CD4-positive, alpha-beta T cell treated with Interleukin-17A for 4 hours (primary cell): ENCODE data around the gene MCTP2.
A peak's percentile ranks its signal among the peaks of the same experiment; 100 is the strongest.

Experiments
- DNase-seq: peaks from one replicate; pipeline ENCODE4 v3.0.0-alpha.2; 2020; ENCODE audit warnings: mixed read lengths

Gene MCTP2, protein sequence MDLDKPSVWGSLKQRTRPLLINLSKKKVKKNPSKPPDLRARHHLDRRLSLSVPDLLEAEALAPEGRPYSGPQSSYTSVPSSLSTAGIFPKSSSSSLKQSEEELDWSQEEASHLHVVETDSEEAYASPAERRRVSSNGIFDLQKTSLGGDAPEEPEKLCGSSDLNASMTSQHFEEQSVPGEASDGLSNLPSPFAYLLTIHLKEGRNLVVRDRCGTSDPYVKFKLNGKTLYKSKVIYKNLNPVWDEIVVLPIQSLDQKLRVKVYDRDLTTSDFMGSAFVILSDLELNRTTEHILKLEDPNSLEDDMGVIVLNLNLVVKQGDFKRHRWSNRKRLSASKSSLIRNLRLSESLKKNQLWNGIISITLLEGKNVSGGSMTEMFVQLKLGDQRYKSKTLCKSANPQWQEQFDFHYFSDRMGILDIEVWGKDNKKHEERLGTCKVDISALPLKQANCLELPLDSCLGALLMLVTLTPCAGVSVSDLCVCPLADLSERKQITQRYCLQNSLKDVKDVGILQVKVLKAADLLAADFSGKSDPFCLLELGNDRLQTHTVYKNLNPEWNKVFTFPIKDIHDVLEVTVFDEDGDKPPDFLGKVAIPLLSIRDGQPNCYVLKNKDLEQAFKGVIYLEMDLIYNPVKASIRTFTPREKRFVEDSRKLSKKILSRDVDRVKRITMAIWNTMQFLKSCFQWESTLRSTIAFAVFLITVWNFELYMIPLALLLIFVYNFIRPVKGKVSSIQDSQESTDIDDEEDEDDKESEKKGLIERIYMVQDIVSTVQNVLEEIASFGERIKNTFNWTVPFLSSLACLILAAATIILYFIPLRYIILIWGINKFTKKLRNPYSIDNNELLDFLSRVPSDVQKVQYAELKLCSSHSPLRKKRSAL

DNA sequence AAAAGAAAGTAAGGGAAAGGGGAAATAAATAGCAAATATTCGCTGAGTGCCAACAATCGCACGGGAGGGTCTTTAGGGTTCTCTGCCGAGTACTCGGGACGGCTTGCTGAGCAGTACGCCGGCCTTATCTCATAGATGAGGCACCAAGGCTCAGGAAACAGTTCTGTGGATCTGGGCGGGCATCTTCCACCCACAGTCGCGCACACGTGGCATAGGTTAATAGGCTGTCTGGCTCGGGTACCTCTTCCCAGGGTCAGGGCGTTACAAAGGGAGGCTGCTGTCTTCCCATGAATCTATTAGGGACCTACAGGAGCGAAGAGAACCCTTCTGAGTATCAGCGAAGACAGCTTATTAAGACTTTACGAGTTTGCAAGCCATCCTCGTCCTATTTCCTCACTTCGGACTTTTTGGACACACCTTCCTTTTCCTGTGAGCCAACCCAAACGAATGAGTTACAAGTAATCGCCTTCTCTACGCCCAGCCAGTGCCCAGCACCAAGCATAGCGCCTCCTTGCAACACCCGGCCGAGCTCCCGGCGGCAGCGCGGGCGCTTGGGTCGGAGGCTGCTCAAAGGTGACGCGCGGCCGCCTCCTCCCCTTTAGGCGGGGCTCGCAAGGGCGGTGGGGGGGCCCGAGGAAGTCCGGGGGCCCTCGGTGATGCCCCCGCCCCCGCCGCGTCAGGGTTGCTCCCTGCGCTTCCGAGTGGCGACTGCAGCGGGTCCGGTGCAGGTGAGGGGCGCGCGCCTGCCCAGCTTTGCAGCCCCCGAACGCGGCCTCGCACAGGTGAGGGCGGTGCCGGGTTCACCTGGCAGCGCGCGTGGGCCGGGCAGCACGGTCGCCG is at the start of gene MCTP2:
Gene MCTP2 (plus strand): TSS at position 679 of the 840 bp plus-strand sequence. CDS start 66,705 bp downstream, outside the sequence.
- peak; percentile 87 for DNase-seq

DNA sequence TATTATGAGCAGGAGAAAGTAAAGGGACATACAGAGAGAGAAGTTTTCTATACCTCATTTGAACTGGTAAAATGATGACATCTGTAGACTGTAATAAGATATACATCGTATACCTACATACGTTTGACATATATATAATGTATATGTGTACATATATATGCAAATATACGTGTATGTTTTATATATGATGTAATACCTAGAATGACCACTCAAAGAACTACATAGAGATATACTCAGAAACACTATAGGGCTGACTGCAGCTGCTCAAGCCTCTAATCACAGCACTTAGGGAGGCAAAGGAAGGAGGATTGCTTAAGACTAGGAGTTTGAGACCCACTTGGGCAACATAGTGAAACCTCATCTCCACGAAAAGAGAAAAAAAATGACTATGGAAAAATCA is 48.5 kb upstream of the MCTP2 start:
- no peak for DNase-seq

DNA sequence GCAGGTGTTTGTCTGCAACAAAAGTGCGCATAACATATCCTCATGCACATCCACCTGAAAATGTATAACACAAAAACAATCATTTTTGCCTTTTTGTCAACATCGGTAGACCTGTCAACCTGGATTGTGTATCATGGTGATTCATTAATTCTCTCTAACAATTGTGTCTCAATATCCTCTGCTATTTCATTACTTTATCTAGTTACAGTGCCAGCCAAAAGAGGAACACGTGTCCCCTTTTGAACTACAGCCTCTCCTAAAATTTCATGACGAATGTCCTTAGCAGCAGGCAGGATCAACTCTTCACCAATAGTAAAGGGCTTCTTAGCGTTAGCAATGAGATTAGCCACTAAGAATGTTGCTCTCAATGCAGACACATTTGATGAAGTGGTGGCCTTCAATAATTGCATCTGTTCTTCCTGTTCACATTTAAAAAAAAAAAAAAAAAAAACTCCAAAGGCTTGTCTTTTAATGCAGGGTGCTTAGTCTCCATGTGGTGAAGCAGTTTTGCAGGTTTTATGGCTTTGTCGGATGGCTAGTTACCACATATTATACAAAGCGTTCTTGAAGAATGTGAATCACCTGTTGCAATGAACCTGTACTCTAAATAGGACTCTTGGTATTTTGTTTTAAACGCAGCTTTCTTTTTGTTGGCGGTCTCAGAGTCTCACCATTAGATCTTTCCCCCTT is 45.7 kb upstream of the MCTP2 start:
- DNase-seq, result no peak

DNA sequence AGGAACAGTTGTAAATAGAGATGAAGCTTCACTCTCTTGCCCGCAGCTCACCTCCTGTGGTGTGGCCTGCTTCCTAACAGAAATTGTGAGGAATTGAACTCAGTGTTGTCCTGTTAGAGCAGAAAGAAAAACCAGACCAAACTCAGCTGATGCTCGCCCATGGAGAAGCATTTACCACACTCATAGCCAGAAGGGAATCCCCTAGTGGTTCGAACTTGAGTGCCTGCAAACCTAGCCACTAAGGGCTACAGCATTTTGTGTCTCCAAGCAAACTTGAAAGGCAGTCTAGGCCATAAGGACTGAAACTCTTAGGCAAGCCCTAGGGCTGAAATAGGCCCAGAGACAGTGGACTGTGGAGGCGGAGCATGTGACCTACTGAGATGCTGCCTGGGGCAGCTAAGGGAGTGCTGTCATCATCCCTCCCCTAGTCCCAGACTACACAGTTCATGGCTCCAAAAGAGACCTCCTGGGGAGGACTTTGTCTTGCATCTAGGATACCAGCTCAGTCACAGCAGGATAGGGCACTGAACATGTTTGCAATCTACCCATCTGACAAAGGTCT is 44.5 kb upstream of the MCTP2 start:
- DNase-seq, result no peak

DNA sequence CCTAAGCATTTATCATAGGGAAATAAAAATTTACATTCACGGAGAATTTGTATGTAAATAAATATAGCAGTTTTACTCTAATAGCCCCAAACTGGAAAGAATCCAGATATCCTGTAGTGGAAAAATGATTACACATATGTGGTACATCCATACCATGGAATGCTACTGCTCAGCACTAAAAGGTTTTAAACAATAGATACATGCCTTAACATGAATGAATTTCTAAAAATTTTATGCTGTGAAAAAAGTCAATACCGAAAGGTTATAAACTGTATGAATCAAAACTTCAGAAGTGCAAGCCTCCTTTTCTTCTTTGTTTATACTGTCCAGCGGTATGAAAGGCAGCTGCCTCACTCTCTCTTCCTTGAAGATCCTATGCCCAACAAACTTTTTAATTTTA is 37.5 kb upstream of the MCTP2 start:
- no peak for DNase-seq

DNA sequence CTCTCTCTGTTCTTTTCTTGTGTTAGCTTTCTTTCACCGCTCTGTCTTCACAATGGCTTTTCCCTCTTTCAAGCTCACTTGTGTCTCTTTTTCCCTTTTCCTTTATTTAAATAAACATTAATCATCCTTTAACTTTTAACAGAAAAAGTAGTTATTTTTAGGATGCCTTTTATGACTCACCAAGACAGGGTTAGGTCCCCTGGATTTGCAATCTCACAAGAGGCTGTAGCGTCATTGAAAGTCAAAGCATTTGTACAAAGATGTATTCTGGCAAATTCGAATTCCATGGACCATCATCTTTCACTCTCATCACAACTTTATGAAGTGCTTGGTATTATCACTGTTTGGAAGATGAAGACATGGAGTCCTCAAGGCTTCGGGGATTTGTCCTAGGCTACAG is 34.8 kb upstream of the MCTP2 start:
- DNase-seq, result no peak

DNA sequence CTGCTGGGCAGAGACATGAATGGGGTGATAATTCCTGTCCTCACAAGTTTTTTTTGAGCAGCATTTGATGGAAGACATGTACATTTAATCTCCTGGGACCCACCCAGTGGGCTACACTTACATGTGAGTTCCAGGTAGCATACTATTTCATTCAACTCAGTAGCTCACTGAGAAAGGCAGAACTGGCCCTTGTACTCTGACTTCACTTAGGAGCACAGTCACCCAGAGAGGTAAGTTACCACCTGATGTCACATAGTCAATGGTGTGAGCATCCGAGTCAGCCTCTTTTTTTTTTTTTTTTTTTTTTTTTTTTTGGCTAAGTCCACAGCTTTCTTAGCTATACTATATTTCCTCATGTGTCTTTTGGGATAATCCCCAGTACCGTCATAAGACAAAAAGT is 32.7 kb upstream of the MCTP2 start:
- no peak for DNase-seq

DNA sequence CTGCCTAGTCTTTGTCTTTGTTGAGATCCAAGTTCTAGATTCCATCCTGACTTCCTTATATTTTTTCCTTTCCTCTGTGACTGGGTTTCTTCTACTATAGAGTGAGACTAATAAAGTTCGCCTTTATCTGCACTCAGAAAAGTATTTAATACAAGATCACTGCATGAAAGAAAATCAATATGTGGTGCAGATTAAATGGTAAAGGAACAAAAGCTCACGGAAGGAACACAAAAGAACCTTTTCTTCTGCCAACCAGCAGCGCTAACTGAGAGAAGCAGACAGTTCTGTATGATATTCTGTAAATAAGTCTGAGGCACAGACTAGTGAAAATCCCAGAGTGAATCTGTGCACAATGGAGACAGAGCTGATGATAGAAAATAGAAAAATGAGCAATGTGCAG is 31.6 kb upstream of the MCTP2 start:
- DNase-seq, result no peak

DNA sequence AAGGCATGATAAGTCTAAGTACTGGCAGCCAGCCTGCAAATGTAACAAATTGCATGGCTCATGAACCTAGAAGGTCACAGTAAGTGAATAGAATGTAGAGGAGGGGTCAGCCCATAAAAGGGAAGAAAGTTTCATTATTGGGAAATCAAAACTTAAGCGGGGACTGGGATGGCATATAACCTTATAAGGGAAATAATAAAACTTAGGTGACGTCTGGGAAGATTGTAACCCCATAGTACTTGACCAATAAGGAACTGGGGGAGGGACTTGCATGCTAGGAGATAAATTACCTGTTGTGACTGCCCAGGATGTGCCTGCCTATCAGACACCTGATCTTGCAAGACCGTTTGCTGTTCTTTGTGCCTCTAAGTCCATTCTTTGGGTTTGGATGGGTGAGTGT is 28.1 kb upstream of the MCTP2 start:
- DNase-seq, result no peak

DNA sequence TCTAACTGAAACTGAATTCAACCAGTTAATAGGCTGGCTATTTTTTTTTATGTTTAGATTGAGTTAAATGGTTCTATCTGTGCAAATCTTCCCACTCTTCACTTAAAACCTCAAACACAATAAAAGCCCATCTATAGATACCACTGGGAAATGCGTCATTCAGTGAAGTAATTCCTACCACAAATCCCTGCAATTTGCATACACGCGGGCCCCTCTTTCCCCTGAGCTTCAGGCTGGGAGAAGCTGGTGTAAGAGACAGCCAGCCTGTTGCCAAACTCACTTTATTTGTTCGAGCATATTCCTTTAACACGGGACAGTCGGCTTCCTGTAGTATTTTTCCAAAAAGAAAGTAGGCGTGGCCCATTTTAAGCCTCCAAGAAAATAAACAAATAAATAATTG is 26.0 kb upstream of the MCTP2 start:
- DNase-seq, result no peak

DNA sequence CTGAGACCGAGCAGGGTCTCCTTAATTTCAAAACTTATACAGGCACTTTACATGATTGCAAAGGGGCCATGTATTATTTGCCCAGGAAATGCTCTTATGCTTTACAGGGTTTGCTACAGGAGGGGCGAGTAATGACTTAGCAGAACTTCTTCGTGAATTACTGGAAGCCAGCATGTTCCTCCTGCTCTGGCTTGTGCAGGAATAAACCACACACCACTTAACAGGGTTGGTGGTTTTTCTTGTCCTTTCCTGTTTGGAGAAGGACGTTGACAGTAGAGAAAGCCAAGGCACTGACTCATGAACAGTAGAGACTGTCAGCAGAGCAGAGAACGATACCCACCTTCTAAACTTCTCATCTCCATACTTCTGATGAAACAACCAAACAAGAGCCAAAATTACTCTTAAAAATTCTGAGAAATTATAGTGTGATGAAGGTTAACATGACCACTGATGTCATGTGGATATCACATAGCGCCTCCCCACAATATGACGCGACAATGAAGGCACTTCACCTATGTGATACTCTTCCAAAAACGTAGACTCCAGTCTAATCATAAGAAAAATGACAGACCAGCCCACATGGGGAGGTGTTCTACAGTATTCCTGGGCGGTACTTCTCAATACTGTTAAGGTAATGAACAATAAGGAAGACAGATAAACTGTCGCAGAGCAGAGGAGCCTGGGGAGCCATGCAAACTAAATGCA is 24.7 kb upstream of the MCTP2 start:
- no peak for DNase-seq

DNA sequence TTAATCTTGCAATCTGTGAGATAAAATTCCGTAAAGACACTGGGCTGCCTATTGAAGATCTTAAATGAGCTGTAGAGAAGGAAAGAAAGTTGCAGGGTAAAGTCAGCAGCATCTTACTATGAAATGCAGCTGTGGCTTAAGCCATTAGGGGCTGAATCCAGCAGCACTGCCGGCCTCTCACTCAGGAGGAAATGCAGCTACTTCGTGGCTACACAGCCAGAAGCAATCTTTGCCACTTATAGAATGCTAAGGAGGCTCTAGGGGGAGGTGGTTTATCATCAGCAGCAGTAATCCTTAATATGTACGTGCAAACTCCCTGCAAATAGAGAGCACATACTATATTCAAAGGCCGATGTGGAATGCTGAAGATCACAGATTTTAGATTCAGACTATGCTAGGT is 19.1 kb upstream of the MCTP2 start:
- DNase-seq, result no peak

DNA sequence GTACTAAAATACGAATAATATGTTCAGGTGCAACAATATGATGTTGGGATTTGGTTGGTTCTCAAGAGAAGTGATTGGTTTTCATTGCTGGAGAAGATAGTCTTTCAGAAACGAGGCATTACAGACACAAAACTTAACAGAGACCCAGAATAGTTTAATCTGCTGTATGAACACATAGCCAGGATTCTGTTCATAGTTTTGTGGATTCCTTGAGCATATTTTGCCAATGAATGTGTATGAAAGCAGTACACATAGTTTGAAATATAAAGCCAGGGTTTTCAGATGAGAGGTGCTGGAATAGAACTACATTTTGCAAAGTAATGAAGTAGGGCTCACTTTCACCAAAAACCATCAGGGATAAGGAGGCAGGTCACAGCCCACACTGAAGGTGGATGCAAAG is 5.7 kb upstream of the MCTP2 start:
- DNase-seq, result no peak

DNA sequence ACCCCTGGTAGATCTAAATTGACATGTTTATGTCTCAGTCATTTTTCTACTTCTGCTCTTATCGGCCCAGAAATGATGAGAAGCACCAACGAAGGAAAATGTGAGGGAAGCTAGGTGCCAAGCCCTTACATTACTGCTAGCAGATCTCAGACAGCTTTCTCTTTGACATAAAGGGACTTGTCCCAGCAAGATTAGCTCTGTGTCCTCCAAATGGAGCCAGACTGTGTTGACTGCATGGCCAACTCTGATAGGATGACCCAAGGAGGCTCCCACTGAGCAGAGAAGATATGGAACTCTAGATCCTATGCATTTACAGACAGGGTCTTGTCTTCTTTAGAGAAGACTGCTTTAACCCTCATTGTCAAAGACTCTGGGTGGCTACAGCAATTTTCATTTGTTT is 2.8 kb upstream of the MCTP2 start:
- no peak for DNase-seq

DNA sequence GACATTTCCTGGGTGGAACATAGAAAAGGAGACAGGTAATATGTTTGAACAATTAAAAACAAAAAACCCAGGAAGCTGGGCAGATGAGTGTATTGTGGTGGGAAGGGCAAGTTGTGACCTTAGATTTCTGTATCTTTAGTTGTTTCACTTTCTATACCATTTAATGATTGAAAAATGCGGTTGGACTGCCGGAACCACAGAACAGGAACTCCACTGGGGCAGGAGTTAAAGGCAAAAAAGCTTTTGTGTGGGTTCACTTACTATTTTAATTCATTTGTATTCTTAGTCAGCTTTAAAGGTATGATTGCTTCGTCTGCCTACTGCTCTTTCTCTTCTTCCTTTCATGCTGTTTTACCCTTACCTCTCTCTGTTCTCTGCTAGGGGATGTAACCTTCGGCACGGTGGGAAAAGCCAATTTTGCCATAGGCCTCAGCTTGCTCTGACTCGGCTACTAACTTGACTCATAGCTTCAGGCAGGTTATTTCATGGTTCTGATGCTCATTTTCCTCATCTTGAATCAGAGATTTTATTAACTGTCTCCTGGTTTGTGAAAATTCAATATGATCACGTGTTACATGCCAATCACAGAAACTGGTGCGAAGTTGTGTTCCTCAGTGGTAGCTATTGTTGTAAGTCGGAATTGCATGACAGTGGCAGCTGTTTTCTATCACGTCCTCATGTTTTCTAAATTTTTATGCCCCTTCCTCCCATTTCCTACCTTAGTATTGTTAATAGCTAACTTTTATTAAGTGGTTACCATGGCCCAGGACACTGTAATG is 1.6 kb upstream of the MCTP2 start:
- peak; percentile 38 for DNase-seq

DNA sequence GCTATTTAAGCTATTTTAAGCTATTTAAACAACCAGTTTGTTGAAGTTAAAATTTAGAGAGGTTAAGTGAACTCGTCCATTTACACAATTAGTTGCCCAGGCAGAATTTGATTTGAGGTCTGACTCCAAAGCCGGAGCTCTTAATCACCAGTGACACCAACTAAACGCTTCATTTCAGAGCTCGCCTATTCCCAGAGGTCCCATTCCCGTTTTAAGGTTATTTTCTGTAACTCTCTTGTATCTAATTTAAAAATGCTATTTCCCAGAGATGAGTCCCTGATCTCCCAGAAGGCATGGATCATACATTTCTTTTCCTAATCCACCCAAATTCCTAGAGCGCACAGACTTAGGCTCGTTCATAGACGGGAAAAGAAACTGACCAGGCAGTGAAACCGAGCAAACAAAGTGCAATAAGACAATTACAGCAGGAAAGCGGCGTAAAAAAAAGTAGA is 904 bp upstream of the MCTP2 start:
- DNase-seq, result no peak

DNA sequence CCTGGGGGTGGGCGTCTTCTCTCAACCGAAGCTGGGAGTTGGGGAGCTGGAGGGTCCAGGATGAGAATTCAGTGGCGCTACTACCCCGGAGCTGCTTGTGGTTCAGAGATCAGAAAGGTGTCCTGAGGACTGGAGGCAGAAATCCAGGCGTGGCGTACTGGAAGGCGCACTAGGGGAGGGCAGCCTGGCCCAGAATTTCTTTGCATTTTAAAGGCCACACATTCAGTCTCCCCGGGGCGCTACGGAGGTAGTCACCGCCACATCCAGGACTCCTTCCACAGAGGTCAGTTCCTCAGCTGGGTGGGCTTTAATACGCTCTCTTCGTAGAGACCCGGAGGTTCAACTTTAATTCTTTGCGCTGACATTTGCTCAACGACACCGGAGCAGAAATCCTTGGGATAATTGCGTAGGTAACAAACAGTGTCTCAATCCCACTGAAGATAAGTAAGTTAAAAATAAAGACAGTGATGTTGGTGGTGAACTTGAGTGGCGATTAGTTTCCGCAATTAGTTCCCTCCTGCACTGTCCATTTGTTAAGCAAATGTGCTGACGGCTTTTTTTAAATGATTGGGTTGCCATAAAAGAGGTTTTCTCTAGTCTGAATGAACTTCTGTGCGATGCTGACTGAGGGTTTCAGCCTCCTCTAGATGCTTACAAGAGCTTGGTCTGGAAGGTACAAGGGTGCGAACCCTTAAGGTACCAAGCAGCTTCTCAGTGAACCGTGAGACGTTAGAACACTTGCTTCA is 535 bp downstream of the MCTP2 start:
- peak; percentile 27 for DNase-seq

DNA sequence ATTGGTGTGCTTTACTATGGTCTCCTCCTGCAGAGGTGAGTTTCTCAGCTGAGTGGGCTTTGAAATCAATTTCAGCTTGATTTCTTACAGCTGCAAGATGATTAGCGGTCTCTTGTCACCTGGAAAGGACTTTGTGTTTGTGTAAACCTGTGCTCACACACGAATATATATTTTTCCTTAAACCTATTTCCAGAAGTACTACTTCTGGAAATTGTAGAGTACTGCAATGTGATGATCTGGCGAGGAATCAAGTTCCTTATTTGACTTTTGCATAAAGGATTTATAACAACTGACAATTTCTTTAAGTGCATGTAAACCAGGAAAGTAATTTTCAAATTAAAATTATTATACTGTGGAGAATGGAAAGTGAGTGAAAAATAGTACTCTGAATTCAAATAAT is 2.1 kb downstream of the MCTP2 start:
- DNase-seq, result no peak

DNA sequence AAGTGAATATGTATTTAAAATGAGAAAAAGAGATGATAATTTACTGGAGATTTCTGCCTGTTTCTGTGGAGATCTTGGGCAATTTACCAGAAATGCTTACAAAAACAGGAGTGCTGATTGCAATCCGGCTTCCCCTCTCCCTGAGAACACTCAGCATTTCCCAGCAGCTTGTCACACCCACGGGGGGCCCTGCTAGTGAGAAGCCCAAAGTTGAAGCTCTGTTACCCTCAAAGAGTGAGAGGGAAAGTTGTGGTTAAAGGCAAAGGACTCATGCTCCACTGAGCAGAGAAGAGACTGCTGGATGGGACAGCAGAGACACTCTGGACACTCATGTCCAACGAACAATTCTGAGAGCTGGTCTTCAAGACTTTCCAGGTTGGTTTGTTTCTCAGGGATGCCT is 2.9 kb downstream of the MCTP2 start:
- DNase-seq, result no peak

DNA sequence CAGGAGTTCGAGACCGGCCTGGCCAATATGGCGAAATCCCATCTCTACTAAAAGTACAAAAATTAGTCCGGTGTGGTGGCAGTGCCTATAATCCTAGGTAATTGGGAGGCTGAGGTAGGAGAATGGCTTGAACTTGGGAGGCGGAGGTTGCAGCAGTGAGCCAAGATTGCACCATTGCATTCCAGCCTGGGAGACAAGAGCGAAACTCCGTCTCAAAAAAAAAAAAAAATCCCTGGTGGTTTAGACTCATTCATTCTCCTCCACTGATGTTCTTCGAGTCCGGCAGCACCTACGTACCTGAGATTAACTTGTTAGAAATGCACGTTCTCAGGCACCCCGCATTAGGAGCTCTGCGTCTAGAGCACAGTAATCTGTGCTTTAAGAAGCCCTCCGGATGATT is 3.7 kb downstream of the MCTP2 start:
- no peak for DNase-seq
